ENCODE data around the gene PEX5L. TPM values are rescaled to one million over a fixed set of nuclear protein-coding genes. Genes with fewer than 3 reads are reported as not detected.

The PEX5L gene
- total RNA-seq, 6 experiments from 2014 or later = not detected

DNA sequence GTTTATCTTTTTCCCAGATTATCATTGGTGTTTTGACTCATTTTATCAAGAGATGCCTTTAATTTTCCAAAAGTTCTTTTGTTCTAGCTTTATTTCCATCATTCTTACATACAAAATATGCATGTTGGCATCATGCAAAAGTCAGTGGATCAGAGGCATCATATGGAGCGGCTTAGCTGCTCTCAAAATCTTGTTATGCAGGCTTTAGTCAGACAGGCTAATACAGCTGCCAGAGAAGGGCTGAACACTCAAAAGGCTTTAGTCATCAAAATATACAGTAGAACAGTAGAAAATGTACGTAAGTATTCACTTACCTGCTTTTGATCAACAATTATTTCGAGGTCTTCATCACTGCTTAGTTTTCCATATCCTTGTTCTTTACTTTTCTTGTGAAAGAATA is 65.5 kb downstream of the PEX5L start:
- no peak for ATAC-seq
- H3K36me3 ChIP-seq = no peaks in the 10 kb centered on the region
- H3K9me3 ChIP-seq = no peaks in the 10 kb centered on the region
- TF ChIP-seq POLR2A (IDR thresholded peaks at IDR 0.05) (no peak), CTCF (IDR thresholded peaks at IDR 0.05) (no peak)
- peaks cover 0 to 3% (median 0%) of the 10 kb centered on the region in 4 donors for H3K4me1 ChIP-seq
- intact Hi-C loops (cut with DNase I) = no loop called here
- no peak overlapping the region for H3K27ac ChIP-seq
- no peaks in the 10 kb centered on the region for H3K27me3 ChIP-seq
- WGBS (ENCODE audit: insufficient coverage, low coverage, low lambda C conversion rate, missing lambda C conversion rate) = 34% methylated on average over 3 of the region's 3 CpGs
- no peak for DNase-seq
- no peak overlapping the region for H3K4me3 ChIP-seq

DNA sequence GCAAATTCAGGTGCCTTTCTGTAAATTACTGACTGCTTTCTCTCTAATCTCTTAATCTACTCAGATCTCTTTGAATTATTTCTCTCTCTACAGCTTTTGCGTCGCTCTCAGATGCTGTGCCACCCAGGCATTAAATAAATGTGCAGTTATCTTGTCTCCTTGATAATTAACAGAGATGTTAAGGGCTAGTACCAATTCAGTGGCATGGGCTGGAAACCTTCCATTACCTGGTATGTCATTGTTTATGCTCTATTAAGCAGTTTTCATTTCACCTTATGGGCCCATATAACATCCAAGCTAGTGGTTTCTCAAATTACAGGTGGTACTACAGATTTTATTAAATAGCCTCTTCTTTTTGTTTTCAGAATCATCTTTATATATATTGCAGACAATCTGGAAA is 66.0 kb downstream of the PEX5L start:
- H3K36me3 ChIP-seq = no peaks in the 10 kb centered on the region
- no peak for ATAC-seq

GRCh38 chr3:179969525-179969924 is 67.2 kb downstream of the PEX5L start:
- no peak overlapping the region for H3K4me3 ChIP-seq
- DNase-seq = no peak
- no peak overlapping the region for H3K27ac ChIP-seq
- ATAC-seq = no peak
- H3K4me1 ChIP-seq = peaks cover 0 to 3% (median 0%) of the 10 kb centered on the region in 4 donors
- H3K36me3 ChIP-seq = no peaks in the 10 kb centered on the region
- no peaks in the 10 kb centered on the region for H3K27me3 ChIP-seq
- 30% methylated on average over 2 of the region's 2 CpGs for WGBS (ENCODE audit: insufficient coverage, low coverage, low lambda C conversion rate, missing lambda C conversion rate)
- intact Hi-C loops (cut with DNase I) = no loop called here
- TF ChIP-seq CTCF (IDR thresholded peaks at IDR 0.05) = no peak
- no peak for TF ChIP-seq POLR2A (IDR thresholded peaks at IDR 0.05)
- no peaks in the 10 kb centered on the region for H3K9me3 ChIP-seq

More for the DNA sequence above, 66.0 kb downstream of the PEX5L start:
- no peak overlapping the region for H3K4me3 ChIP-seq
- intact Hi-C loops (cut with DNase I) = no loop called here
- 52% methylated on average over 2 of the region's 2 CpGs for WGBS (ENCODE audit: insufficient coverage, low coverage, low lambda C conversion rate, missing lambda C conversion rate)
- no peaks in the 10 kb centered on the region for H3K27me3 ChIP-seq
- TF ChIP-seq POLR2A (IDR thresholded peaks at IDR 0.05) = no peak
- TF ChIP-seq CTCF (IDR thresholded peaks at IDR 0.05) = no peak
- no peak for DNase-seq
- H3K9me3 ChIP-seq = no peaks in the 10 kb centered on the region
- no peak overlapping the region for H3K27ac ChIP-seq
- H3K4me1 ChIP-seq = peaks cover 0 to 3% (median 0%) of the 10 kb centered on the region in 4 donors

- TF ChIP-seq POLR2A (IDR thresholded peaks at IDR 0.05) (no peak), CTCF (IDR thresholded peaks at IDR 0.05) (no peak)
- ATAC-seq = no peak
- 39% methylated on average over 4 of the region's 4 CpGs for WGBS (ENCODE audit: insufficient coverage, low coverage, low lambda C conversion rate, missing lambda C conversion rate)
- Histone ChIP-seq H3K9me3 (no peaks in the 10 kb centered on the region), H3K4me3 (no peak overlapping the region), H3K27ac (no peak overlapping the region), H3K27me3 (no peaks in the 10 kb centered on the region), H3K4me1 (peaks cover 0 to 3% (median 0%) of the 10 kb centered on the region in 4 donors), H3K36me3 (no peaks in the 10 kb centered on the region)
- intact Hi-C loops (cut with DNase I) = no loop called here
- DNase-seq = no peak
These were observed 69.1 kb downstream of the PEX5L start for GRCh38 chr3:179967622-179968021.

DNA sequence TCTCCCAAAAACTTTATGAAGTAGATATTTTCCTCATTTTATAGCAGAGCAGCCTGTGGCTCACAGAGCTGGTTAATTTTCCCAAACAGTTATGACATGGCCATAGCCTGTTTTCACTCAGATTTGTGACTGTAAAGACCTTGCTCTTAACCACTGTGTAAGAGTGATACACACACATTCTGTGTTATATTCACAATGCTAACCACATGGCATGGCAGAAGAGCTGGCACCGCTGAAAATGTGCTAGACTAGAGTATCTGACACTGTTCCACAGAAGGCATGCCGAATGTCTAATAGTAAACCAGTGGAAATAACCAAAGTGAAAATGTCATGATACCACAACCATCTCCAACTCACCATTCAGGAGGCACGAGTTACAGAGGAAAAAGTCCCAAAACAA is 71.8 kb downstream of the PEX5L start:
- no peak overlapping the region for H3K4me3 ChIP-seq
- no peaks in the 10 kb centered on the region for H3K36me3 ChIP-seq
- TF ChIP-seq POLR2A (IDR thresholded peaks at IDR 0.05) = no peak
- TF ChIP-seq CTCF (IDR thresholded peaks at IDR 0.05) = no peak
- no peak overlapping the region for H3K27ac ChIP-seq
- no peaks in the 10 kb centered on the region for H3K9me3 ChIP-seq
- no peaks in the 10 kb centered on the region for H3K27me3 ChIP-seq
- intact Hi-C loops (cut with DNase I) = no loop called here
- WGBS (ENCODE audit: insufficient coverage, low coverage, low lambda C conversion rate, missing lambda C conversion rate) = 7% methylated on average over 3 of the region's 3 CpGs
- peaks cover 0 to 3% (median 0%) of the 10 kb centered on the region in 4 donors for H3K4me1 ChIP-seq
- no peak for ATAC-seq
- no peak for DNase-seq
